GM21360 (cell line): ENCODE results near the gene TMEM117.
A peak's percentile ranks its signal among the peaks of the same experiment; 100 is the strongest.

Experiments
- ATAC-seq: cut with Tn5 transposase; IDR thresholded peaks from one replicate; pipeline ENCODE4 v1.9.1; 2021; ENCODE audit warnings: mild to moderate bottlenecking, moderate library complexity; ENCODE audit not compliant: unreplicated experiment

Gene TMEM117

GRCh38 chr12:44285321-44285960, 449.6 kb downstream of the TMEM117 start:
- no peak for ATAC-seq

GRCh38 chr12:44286336-44286735, 450.5 kb downstream of the TMEM117 start:
- ATAC-seq = no peak

GRCh38 chr12:44286821-44287505, 451.1 kb downstream of the TMEM117 start:
- no peak for ATAC-seq

GRCh38 chr12:44287545-44287944, 451.7 kb downstream of the TMEM117 start:
- ATAC-seq = no peak

GRCh38 chr12:44294649-44295048, 458.8 kb downstream of the TMEM117 start:
- peak; percentile 93 for ATAC-seq

GRCh38 chr12:44295958-44296623, 460.2 kb downstream of the TMEM117 start:
- no peak for ATAC-seq

- no peak for ATAC-seq
Measured at GRCh38 chr12:44296624-44297197, 460.8 kb downstream of the TMEM117 start.

GRCh38 chr12:44299524-44299923, 463.6 kb downstream of the TMEM117 start:
- no peak for ATAC-seq

- no peak for ATAC-seq
Measured at GRCh38 chr12:44307506-44308168, 471.8 kb downstream of the TMEM117 start.

GRCh38 chr12:44313188-44313587, 477.3 kb downstream of the TMEM117 start:
- ATAC-seq = no peak

- no peak for ATAC-seq
Measured at GRCh38 chr12:44314007-44314500, 478.2 kb downstream of the TMEM117 start.

GRCh38 chr12:44317651-44318126, 481.8 kb downstream of the TMEM117 start:
- ATAC-seq = peak; percentile 83

GRCh38 chr12:44331269-44331668, 495.4 kb downstream of the TMEM117 start:
- no peak for ATAC-seq

- ATAC-seq = no peak
Measured at GRCh38 chr12:44334347-44334746, 498.5 kb downstream of the TMEM117 start.

GRCh38 chr12:44335030-44335429, 499.1 kb downstream of the TMEM117 start:
- ATAC-seq = no peak

- ATAC-seq = no peak
Measured at GRCh38 chr12:44336577-44336976, 500.7 kb downstream of the TMEM117 start.

- ATAC-seq = no peak
Measured at GRCh38 chr12:44342371-44342770, 506.5 kb downstream of the TMEM117 start.

GRCh38 chr12:44347145-44347544, 511.3 kb downstream of the TMEM117 start:
- ATAC-seq = no peak

- ATAC-seq = no peak
Measured at GRCh38 chr12:44357494-44357893, 521.6 kb downstream of the TMEM117 start.

- ATAC-seq = no peak
Measured at GRCh38 chr12:44358636-44359035, 522.8 kb downstream of the TMEM117 start.

- no peak for ATAC-seq
Measured at GRCh38 chr12:44362947-44363346, 527.1 kb downstream of the TMEM117 start.
